VCaP (cell line): ENCODE data around the gene MLKL.

ENCODE experiments used
- H3K27ac ChIP-seq: fragments of 450-650 bp; 2 replicates; pipeline ENCODE4 v1.5.1; 2017
- CTCF ChIP-seq: fragments of 450-650 bp; conservative IDR thresholded peaks from 2 replicates; pipeline ENCODE4 v1.5.1; 2017; ENCODE audit warnings: mild to moderate bottlenecking, moderate library complexity

Gene MLKL

GRCh38 chr16:74744566-74744965, 43.9 kb upstream of the MLKL start:
- H3K27ac ChIP-seq = peak overlapping the region; percentile 76
- no peak for TF ChIP-seq CTCF

- H3K27ac ChIP-seq = peak overlapping the region; percentile 76
- TF ChIP-seq CTCF = no peak
Observed at GRCh38 chr16:74743668-74744299, 43.1 kb upstream of the MLKL start.

DNA sequence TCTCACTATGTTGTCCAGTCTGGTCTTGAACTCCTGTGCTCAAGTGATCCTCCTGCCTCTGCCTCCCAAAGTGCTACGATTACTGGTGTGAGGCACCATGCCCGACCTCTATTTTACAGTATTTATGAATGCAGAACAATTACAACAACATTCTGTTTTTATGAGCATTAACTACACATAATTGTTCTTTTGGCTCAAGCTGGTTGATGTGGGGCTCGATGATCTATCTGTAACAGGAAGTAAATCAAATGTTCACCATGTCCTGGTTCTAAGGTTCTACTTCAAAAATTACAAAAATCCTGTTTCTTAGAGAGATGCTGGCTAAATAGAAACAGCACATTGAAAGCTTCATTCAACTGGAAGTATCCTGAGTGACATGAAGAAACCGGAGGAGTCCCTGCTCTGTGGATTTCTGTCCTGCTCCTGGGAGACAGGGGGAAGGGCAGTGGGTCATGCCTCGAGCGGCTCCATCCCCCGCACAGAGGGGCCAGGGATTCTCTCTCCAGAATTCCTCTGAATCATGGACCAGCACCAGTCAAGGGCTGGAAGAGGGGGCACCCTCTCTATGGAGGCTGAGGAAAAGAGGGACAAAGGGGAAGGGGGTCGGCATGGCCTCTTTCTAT, 42.5 kb upstream of the MLKL start:
- peak overlapping the region; percentile 76 for H3K27ac ChIP-seq
- no peak for TF ChIP-seq CTCF

GRCh38 chr16:74742051-74742481, 41.4 kb upstream of the MLKL start:
- 0 out of 2 replicates have a peak overlapping the region, but pooled peaks have one; percentile 76 for H3K27ac ChIP-seq
- no peak for TF ChIP-seq CTCF

- no peak for TF ChIP-seq CTCF
Observed at GRCh38 chr16:74740795-74741304, 40.2 kb upstream of the MLKL start.

DNA sequence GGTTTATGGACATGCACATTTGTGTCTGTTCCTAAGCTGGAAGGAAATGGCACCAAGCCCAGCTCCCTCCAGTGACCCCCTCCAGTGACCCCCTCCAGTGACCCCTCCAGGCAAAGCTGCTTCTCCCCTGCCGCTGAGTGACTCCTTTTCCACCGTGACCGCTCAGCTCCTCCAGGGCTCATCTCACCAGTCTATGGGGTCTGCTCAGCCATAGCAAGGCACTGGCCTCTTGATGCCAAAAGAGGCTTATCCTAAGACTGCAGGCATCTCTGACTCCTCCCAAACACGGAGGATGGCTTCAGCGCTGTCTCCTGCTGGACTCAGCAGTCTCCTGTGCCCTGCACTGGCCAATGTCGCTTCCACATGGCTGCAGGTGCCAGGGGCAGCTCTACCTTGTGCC, 38.6 kb upstream of the MLKL start:
- no peak overlapping the region for H3K27ac ChIP-seq
- no peak for TF ChIP-seq CTCF

More at GRCh38 chr16:74740795-74741304, 40.2 kb upstream of the MLKL start:
- H3K27ac ChIP-seq = no peak overlapping the region

DNA sequence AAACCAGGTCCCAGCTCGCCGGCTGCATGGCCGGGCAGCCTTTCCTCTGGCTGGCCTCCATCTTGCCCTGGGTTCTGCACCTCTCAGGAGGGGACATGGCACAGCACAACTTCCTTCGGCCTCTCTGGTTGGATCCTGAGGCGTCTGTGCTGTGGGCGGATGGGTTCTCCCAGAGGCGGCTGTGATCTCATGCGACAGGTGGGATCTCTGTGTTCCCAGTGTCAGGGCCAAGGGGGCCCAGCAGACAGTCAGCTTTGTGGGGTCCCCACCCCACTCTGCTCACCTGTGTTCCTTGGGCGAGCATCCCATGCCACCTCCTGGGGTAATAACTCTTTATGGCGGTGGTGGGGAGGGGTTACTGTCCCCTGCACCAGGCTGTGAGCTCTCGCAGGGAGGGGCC, 38.2 kb upstream of the MLKL start:
- no peak for TF ChIP-seq CTCF
- H3K27ac ChIP-seq = no peak overlapping the region
